HG03095 (cell line): Measurements from ENCODE around the gene TMEM117.

Experiments
- ATAC-seq: cut with Tn5 transposase; IDR thresholded peaks from one replicate; pipeline ENCODE4 v1.9.1; 2021; ENCODE audit warnings: moderate library complexity; ENCODE audit not compliant: unreplicated experiment

The TMEM117 gene

GRCh38 chr12:43883311-43883710 is 47.4 kb downstream of the TMEM117 start:
- no peak for ATAC-seq

GRCh38 chr12:43883748-43884147 is 47.9 kb downstream of the TMEM117 start:
- no peak for ATAC-seq

GRCh38 chr12:43884683-43885410 is 49.0 kb downstream of the TMEM117 start:
- ATAC-seq = no peak

GRCh38 chr12:43887397-43887796 is 51.5 kb downstream of the TMEM117 start:
- no peak for ATAC-seq

GRCh38 chr12:43891856-43892574 is 56.1 kb downstream of the TMEM117 start:
- no peak for ATAC-seq

- no peak for ATAC-seq
These were observed 57.8 kb downstream of the TMEM117 start for GRCh38 chr12:43893670-43894069.

- ATAC-seq = no peak
These were observed 59.8 kb downstream of the TMEM117 start for GRCh38 chr12:43895580-43896206.

GRCh38 chr12:43896496-43896895 is 60.6 kb downstream of the TMEM117 start:
- no peak for ATAC-seq

- ATAC-seq = no peak
These were observed 62.6 kb downstream of the TMEM117 start for GRCh38 chr12:43898474-43898873.

GRCh38 chr12:43899574-43899973 is 63.7 kb downstream of the TMEM117 start:
- ATAC-seq = no peak

- no peak for ATAC-seq
These were observed 67.8 kb downstream of the TMEM117 start for GRCh38 chr12:43903686-43904085.

- no peak for ATAC-seq
These were observed 77.0 kb downstream of the TMEM117 start for GRCh38 chr12:43912859-43913258.

GRCh38 chr12:43914391-43914790 is 78.5 kb downstream of the TMEM117 start:
- ATAC-seq = no peak

GRCh38 chr12:43914923-43915468 is 79.1 kb downstream of the TMEM117 start:
- ATAC-seq = no peak

GRCh38 chr12:43917896-43918295 is 82.0 kb downstream of the TMEM117 start:
- no peak for ATAC-seq

GRCh38 chr12:43921666-43922337 is 85.9 kb downstream of the TMEM117 start:
- ATAC-seq = no peak

- no peak for ATAC-seq
These were observed 94.2 kb downstream of the TMEM117 start for GRCh38 chr12:43930032-43930431.

GRCh38 chr12:43931187-43931586 is 95.3 kb downstream of the TMEM117 start:
- ATAC-seq = no peak

GRCh38 chr12:43935581-43935980 is 99.7 kb downstream of the TMEM117 start:
- ATAC-seq = no peak

GRCh38 chr12:43937947-43938346 is 102.1 kb downstream of the TMEM117 start:
- no peak for ATAC-seq

- ATAC-seq = no peak
These were observed 106.5 kb downstream of the TMEM117 start for GRCh38 chr12:43942379-43942778.
